ENCODE measurements around the gene AGMO.

Gene AGMO

DNA sequence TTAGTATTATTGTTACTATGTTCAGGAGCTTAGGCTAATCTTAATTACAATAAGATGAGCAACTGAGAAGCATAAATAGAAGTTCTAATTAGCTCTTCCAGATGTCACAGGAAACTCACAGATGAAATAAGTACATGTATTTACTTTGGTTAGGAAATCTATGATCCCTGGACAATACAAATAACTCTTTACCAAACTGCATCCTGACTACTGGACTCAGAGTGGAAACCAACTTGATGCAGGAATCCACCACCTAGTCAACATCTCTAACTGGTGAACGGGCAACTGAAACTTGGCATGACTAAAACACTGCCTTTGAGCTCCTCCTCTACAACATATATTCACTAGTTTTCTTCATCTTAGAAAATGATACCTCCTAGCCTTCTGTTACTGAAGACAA lies 193.2 kb downstream of the AGMO start:
- WGBS, result 97% methylated on average over 1 of the region's 1 CpG
- H3K23ac ChIP-seq (ENCODE audit: low read length in 2 of 2), result no peak overlapping the region
- no peak overlapping the region for H2AFZ ChIP-seq (ENCODE audit: low read depth, low read length)
- no peak overlapping the region for H4K91ac ChIP-seq (ENCODE audit: low read length)
- H4K8ac ChIP-seq (ENCODE audit: low read length), result no peak overlapping the region
- no peaks in the 10 kb centered on the region for H3K9me3 ChIP-seq (ENCODE audit: control insufficient read depth, low read length)
- no peak overlapping the region for H3K4ac ChIP-seq (ENCODE audit: low read depth in 1 of 2, low read length in 2 of 2)
- no peak overlapping the region for H2BK5ac ChIP-seq (ENCODE audit: low read depth, low read length, poor library complexity, severe bottlenecking)
- H3K9ac ChIP-seq (ENCODE audit: low read length), result no peak overlapping the region
- H2BK120ac ChIP-seq (ENCODE audit: low read depth, low read length), result no peak overlapping the region
- no peak overlapping the region for H3K18ac ChIP-seq (ENCODE audit: low read depth in 1 of 2, low read length in 2 of 2)
- no peak for DNase-seq
- H3K4me2 ChIP-seq (ENCODE audit: low read length, poor library complexity, severe bottlenecking), result no peak overlapping the region
- H3K14ac ChIP-seq (ENCODE audit: low read length in 2 of 2), result no peak overlapping the region
- H3K36me3 ChIP-seq (ENCODE audit: control insufficient read depth in 1 of 2, insufficient read depth in 2 of 2, low read depth in 1 of 2, low read length in 2 of 2), result no peaks in the 10 kb centered on the region
- no peak overlapping the region for H2BK12ac ChIP-seq (ENCODE audit: low read length in 2 of 2)
- no peak overlapping the region for H3K4me3 ChIP-seq (ENCODE audit: insufficient read depth in 1 of 2, low read depth in 1 of 2, low read length in 2 of 2)
- H3K4me1 ChIP-seq (ENCODE audit: control insufficient read depth, insufficient read depth, low read depth, low read length), result no peaks in the 10 kb centered on the region
- H3K27me3 ChIP-seq (ENCODE audit: control insufficient read depth in 1 of 2, insufficient read depth in 1 of 2, low read length in 2 of 2), result no peaks in the 10 kb centered on the region
- H3K27ac ChIP-seq (ENCODE audit: low read length, poor library complexity, severe bottlenecking), result no peak overlapping the region
- no peak overlapping the region for H2BK15ac ChIP-seq (ENCODE audit: low read depth, poor library complexity, severe bottlenecking)
- no peaks in the 10 kb centered on the region for H3K79me1 ChIP-seq (replicated peaks; ENCODE audit: low read length, poor library complexity, severe bottlenecking)
- no peak overlapping the region for H2AK5ac ChIP-seq (ENCODE audit: low read length, severe bottlenecking)

DNA sequence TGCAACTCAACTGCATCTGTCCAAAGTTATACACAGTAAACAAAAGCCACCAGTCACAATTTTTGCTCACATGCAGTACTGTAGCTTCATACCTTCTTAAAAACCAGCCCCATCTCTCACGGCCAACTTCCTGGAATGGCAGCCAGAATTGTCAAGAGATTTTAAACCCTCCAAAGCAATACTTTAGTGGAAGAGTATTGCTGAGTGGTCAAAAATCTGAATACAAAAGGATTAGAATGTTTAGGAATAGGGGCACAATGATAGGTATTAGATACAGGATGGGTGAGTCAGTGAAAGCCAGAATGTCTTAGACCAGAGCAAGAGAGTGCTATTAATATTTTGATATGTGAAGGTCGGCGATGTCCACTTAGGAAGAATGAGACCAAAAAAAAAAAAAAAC lies 193.9 kb downstream of the AGMO start:
- no peak overlapping the region for H3K4me3 ChIP-seq (ENCODE audit: insufficient read depth in 1 of 2, low read depth in 1 of 2, low read length in 2 of 2)
- no peak overlapping the region for H2AFZ ChIP-seq (ENCODE audit: low read depth, low read length)
- no peak for DNase-seq
- no peaks in the 10 kb centered on the region for H3K27me3 ChIP-seq (ENCODE audit: control insufficient read depth in 1 of 2, insufficient read depth in 1 of 2, low read length in 2 of 2)
- no peak overlapping the region for H2AK5ac ChIP-seq (ENCODE audit: low read length, severe bottlenecking)
- no peaks in the 10 kb centered on the region for H3K79me1 ChIP-seq (replicated peaks; ENCODE audit: low read length, poor library complexity, severe bottlenecking)
- no peak overlapping the region for H4K8ac ChIP-seq (ENCODE audit: low read length)
- 93% methylated on average over 3 of the region's 3 CpGs for WGBS
- no peaks in the 10 kb centered on the region for H3K36me3 ChIP-seq (ENCODE audit: control insufficient read depth in 1 of 2, insufficient read depth in 2 of 2, low read depth in 1 of 2, low read length in 2 of 2)
- no peak overlapping the region for H3K4me2 ChIP-seq (ENCODE audit: low read length, poor library complexity, severe bottlenecking)
- H2BK120ac ChIP-seq (ENCODE audit: low read depth, low read length), result no peak overlapping the region
- H2BK5ac ChIP-seq (ENCODE audit: low read depth, low read length, poor library complexity, severe bottlenecking), result no peak overlapping the region
- no peak overlapping the region for H3K23ac ChIP-seq (ENCODE audit: low read length in 2 of 2)
- H3K9ac ChIP-seq (ENCODE audit: low read length), result no peak overlapping the region
- H3K14ac ChIP-seq (ENCODE audit: low read length in 2 of 2), result no peak overlapping the region
- H3K18ac ChIP-seq (ENCODE audit: low read depth in 1 of 2, low read length in 2 of 2), result no peak overlapping the region
- no peak overlapping the region for H3K27ac ChIP-seq (ENCODE audit: low read length, poor library complexity, severe bottlenecking)
- no peaks in the 10 kb centered on the region for H3K9me3 ChIP-seq (ENCODE audit: control insufficient read depth, low read length)
- no peak overlapping the region for H3K4ac ChIP-seq (ENCODE audit: low read depth in 1 of 2, low read length in 2 of 2)
- no peaks in the 10 kb centered on the region for H3K4me1 ChIP-seq (ENCODE audit: control insufficient read depth, insufficient read depth, low read depth, low read length)
- no peak overlapping the region for H2BK12ac ChIP-seq (ENCODE audit: low read length in 2 of 2)
- no peak overlapping the region for H4K91ac ChIP-seq (ENCODE audit: low read length)
- H2BK15ac ChIP-seq (ENCODE audit: low read depth, poor library complexity, severe bottlenecking), result no peak overlapping the region

DNA sequence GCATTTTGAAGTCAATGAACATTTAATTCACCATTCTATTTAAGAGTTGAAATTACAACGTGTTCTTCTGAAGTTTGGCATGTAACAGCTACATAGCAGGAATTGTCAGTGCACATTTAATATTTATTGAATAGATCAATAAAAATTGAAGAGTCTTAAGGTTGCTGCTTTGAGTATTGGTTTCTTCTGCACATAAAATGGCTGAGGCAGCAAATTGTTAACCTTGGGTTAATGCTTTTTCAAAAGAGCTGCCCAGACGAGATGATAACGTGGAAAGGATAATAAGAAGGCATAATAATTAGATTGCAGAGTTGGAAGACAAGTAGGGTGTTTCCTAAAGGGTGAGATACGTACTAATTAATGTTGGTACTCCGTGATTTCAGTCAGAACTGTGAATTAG lies 203.7 kb downstream of the AGMO start:
- Histone ChIP-seq H4K91ac (ENCODE audit: low read length) (no peak overlapping the region), H4K8ac (ENCODE audit: low read length) (no peak overlapping the region), H3K4me1 (ENCODE audit: control insufficient read depth, insufficient read depth, low read depth, low read length) (no peaks in the 10 kb centered on the region), H3K14ac (ENCODE audit: low read length in 2 of 2) (peak overlapping the region in 1 of 2 experiments; percentile 38), H3K4ac (ENCODE audit: low read depth in 1 of 2, low read length in 2 of 2) (no peak overlapping the region), H2BK15ac (ENCODE audit: low read depth, poor library complexity, severe bottlenecking) (no peak overlapping the region), H2BK120ac (ENCODE audit: low read depth, low read length) (no peak overlapping the region), H2AK5ac (ENCODE audit: low read length, severe bottlenecking) (no peak overlapping the region), H3K27me3 (ENCODE audit: control insufficient read depth in 1 of 2, insufficient read depth in 1 of 2, low read length in 2 of 2) (no peaks in the 10 kb centered on the region), H3K9me3 (ENCODE audit: control insufficient read depth, low read length) (no peaks in the 10 kb centered on the region), H3K4me2 (ENCODE audit: low read length, poor library complexity, severe bottlenecking) (no peak overlapping the region), H2BK12ac (ENCODE audit: low read length in 2 of 2) (no peak overlapping the region), H3K4me3 (ENCODE audit: insufficient read depth in 1 of 2, low read depth in 1 of 2, low read length in 2 of 2) (no peak overlapping the region), H3K36me3 (ENCODE audit: control insufficient read depth in 1 of 2, insufficient read depth in 2 of 2, low read depth in 1 of 2, low read length in 2 of 2) (no peaks in the 10 kb centered on the region), H2BK5ac (ENCODE audit: low read depth, low read length, poor library complexity, severe bottlenecking) (no peak overlapping the region), H3K18ac (ENCODE audit: low read depth in 1 of 2, low read length in 2 of 2) (no peak overlapping the region), H3K27ac (ENCODE audit: low read length, poor library complexity, severe bottlenecking) (no peak overlapping the region), H3K23ac (ENCODE audit: low read length in 2 of 2) (no peak overlapping the region), H2AFZ (ENCODE audit: low read depth, low read length) (no peak overlapping the region), H3K9ac (ENCODE audit: low read length) (no peak overlapping the region), H3K79me1 (replicated peaks; ENCODE audit: low read length, poor library complexity, severe bottlenecking) (no peaks in the 10 kb centered on the region)
- no peak for DNase-seq
- WGBS, result 90% methylated on average over 3 of the region's 5 CpGs

GRCh38 chr7:15352421-15353206 lies 209.2 kb downstream of the AGMO start:
- no peak overlapping the region for H4K8ac ChIP-seq (ENCODE audit: low read length)

More at GRCh38 chr7:15352421-15353206, 209.2 kb downstream of the AGMO start:
- H3K9me3 ChIP-seq (ENCODE audit: control insufficient read depth, low read length), result no peaks in the 10 kb centered on the region
- H3K27me3 ChIP-seq (ENCODE audit: control insufficient read depth in 1 of 2, insufficient read depth in 1 of 2, low read length in 2 of 2), result no peaks in the 10 kb centered on the region
- no peak overlapping the region for H3K14ac ChIP-seq (ENCODE audit: low read length in 2 of 2)
- H4K91ac ChIP-seq (ENCODE audit: low read length), result no peak overlapping the region
- DNase-seq, result no peak
- no peak overlapping the region for H3K4me3 ChIP-seq (ENCODE audit: insufficient read depth in 1 of 2, low read depth in 1 of 2, low read length in 2 of 2)
- no peaks in the 10 kb centered on the region for H3K4me1 ChIP-seq (ENCODE audit: control insufficient read depth, insufficient read depth, low read depth, low read length)
- no peak overlapping the region for H2BK15ac ChIP-seq (ENCODE audit: low read depth, poor library complexity, severe bottlenecking)
- no peak overlapping the region for H3K23ac ChIP-seq (ENCODE audit: low read length in 2 of 2)
- H2BK120ac ChIP-seq (ENCODE audit: low read depth, low read length), result no peak overlapping the region
- peak overlapping the region in 1 of 2 experiments; percentile 33 for H3K18ac ChIP-seq (ENCODE audit: low read depth in 1 of 2, low read length in 2 of 2)
- no peak overlapping the region for H3K27ac ChIP-seq (ENCODE audit: low read length, poor library complexity, severe bottlenecking)
- H2BK5ac ChIP-seq (ENCODE audit: low read depth, low read length, poor library complexity, severe bottlenecking), result no peak overlapping the region
- no peak overlapping the region for H3K4me2 ChIP-seq (ENCODE audit: low read length, poor library complexity, severe bottlenecking)
- H2AFZ ChIP-seq (ENCODE audit: low read depth, low read length), result no peak overlapping the region
- WGBS, result 92% methylated on average over 20 of the region's 20 CpGs
- H3K36me3 ChIP-seq (ENCODE audit: control insufficient read depth in 1 of 2, insufficient read depth in 2 of 2, low read depth in 1 of 2, low read length in 2 of 2), result no peaks in the 10 kb centered on the region
- H2AK5ac ChIP-seq (ENCODE audit: low read length, severe bottlenecking), result no peak overlapping the region
- no peak overlapping the region for H2BK12ac ChIP-seq (ENCODE audit: low read length in 2 of 2)
- no peak overlapping the region for H3K4ac ChIP-seq (ENCODE audit: low read depth in 1 of 2, low read length in 2 of 2)
- no peaks in the 10 kb centered on the region for H3K79me1 ChIP-seq (replicated peaks; ENCODE audit: low read length, poor library complexity, severe bottlenecking)
- no peak overlapping the region for H3K9ac ChIP-seq (ENCODE audit: low read length)

All from mesenchymal stem cell (in vitro differentiated cells and primary cell).